ENCODE data around the gene TSPEAR.

- TF ChIP-seq CTCF (IDR thresholded peaks at IDR 0.05) (no peak), POLR2A (IDR thresholded peaks at IDR 0.05) (no peak)
Measured at GRCh38 chr21:44713130-44713529, 1.8 kb upstream of the TSPEAR start.

Measured in prostate gland (tissue), 2 donors.